ENCODE data around the gene INTS2. TPM values are rescaled to one million over a fixed set of nuclear protein-coding genes. Genes with fewer than 3 reads are reported as not detected.
"Not testable (repeated sequence)": the region's sequence is repeated elsewhere in the genome, so short reads cannot be mapped to it uniquely, and the experiment has no call there.

Gene INTS2, protein sequence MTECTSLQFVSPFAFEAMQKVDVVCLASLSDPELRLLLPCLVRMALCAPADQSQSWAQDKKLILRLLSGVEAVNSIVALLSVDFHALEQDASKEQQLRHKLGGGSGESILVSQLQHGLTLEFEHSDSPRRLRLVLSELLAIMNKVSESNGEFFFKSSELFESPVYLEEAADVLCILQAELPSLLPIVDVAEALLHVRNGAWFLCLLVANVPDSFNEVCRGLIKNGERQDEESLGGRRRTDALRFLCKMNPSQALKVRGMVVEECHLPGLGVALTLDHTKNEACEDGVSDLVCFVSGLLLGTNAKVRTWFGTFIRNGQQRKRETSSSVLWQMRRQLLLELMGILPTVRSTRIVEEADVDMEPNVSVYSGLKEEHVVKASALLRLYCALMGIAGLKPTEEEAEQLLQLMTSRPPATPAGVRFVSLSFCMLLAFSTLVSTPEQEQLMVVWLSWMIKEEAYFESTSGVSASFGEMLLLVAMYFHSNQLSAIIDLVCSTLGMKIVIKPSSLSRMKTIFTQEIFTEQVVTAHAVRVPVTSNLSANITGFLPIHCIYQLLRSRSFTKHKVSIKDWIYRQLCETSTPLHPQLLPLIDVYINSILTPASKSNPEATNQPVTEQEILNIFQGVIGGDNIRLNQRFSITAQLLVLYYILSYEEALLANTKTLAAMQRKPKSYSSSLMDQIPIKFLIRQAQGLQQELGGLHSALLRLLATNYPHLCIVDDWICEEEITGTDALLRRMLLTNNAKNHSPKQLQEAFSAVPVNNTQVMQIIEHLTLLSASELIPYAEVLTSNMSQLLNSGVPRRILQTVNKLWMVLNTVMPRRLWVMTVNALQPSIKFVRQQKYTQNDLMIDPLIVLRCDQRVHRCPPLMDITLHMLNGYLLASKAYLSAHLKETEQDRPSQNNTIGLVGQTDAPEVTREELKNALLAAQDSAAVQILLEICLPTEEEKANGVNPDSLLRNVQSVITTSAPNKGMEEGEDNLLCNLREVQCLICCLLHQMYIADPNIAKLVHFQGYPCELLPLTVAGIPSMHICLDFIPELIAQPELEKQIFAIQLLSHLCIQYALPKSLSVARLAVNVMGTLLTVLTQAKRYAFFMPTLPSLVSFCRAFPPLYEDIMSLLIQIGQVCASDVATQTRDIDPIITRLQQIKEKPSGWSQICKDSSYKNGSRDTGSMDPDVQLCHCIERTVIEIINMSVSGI
- 13.5 and 16.2 TPM in 2 replicates for total RNA-seq (2014; rRNA removed; shearing (Covaris generic))

DNA sequence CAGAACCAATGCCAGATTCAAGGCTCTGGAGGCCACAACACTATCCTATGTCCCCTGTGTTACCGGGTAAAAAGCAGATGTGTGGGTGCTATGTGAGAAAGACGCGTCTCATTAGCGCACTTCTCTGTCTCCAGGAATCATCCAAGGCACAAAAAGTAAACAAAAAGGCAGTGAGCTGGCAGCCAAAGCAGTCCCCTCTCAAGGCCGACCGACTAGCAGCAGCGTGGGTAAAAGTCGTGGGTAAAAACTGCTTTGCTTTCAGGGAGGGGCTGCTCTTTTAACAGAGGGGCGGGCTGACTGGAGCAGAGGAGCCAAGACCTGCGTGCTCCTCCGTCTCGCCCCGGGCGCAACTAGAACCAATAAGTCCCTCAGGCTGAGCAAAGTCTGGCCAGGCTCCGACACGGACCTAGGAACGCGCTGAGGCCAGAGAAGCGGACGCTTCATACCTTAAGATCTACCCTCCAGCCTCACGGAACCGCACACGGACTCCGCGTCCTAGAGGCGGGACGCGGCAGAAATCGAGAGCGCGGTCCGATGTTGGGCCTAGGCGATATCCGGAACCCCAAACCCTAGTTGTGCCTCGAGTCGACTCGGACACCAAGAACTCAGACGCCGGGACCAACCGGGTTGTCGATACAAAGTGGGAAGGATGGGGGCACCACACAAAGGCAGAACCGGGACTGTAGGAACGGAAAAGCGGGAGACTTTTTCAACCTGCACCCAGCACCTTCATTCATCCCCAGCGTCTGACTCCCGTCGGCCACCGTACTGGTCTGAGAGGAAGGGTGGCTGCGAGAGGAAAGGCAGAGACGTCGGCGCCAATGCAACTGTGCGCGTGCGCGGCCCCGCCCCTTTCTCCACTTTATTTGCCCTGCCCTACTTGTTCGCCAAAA, at the start of gene INTS2:
TSS of gene INTS2 (minus strand) at position 775 of the 893 bp plus-strand sequence. CDS start 1,338 bp downstream, outside the sequence.
- peak; percentile 94 for DNase-seq (ENCODE audit: low spot score)

DNA sequence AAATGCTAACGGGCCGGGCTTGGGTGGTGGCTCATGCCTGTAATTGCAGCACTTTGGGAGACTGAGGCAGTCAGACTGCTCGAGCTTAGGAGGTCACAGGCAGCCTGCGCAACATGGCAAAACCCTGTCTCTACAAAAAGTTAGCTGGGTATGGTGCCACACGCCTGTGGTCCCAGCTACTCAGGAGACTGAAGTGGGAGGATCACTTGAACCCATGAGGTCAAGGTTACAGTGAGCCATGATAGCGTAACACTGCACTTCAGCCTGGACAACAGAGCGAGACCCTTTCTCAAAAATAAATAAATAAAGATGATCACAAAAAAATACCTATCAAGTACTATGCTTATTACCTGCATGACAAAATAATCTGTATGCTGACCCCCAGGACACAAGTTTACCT, 46.3 kb upstream of the INTS2 start:
- no peak for DNase-seq (ENCODE audit: low spot score)

DNA sequence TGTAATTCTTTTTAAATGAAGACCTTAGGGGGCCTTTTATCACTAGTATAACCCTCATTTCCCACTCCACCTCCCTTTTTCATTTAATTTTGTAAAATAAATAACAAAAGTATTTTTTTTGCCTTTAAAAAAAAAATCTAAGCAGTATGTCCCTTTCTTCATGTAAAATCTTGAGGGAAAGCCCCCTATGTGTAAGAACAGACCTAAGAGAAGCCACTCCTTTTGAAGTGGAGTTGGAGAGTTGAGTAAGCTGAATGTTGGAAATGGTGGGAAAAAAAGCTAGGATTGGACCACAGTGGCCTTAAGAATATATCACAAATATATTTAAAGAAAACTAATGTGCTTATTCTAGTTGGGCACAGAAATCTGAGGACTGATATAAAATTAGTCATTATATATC, 44.5 kb upstream of the INTS2 start:
- DNase-seq (ENCODE audit: low spot score), result no peak

DNA sequence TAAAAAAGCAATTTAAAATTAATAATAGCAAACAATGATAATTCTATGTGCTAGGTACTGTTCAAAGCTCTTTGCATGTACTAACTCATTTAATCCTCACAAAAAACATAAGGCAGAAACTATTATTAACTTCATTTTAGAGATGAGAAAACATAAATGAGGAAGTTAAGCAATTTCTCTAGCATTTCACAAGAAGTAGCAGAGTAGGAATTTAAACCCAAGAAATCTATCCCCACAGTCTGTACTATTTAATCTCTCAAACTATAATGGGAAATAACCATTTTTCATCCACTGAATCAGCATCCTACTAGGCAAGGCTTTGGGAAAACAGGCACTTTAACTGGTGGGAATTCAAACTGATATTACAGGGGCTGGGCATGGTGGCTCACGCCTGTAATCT, 42.2 kb upstream of the INTS2 start:
- DNase-seq (ENCODE audit: low spot score), result no peak

DNA sequence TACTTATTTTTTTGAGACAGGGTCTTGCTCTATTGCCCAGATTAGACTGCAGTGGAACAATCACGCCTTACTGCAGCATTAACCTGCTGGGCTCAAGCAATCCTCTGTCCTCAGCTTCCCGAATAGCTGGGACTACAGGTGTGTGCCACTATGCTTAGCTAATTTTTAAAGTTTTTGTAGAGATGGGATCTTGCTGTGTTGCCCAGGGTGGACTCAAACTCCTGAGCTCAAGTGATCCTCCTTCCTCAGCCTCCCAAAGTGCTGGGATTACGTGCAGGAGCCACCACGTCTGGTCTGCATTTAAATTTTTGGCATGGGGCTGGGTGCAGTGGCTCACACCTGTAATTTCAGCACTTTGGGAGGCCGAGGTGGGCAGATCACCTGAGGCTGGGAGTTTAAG, 41.0 kb upstream of the INTS2 start:
- no peak for DNase-seq (ENCODE audit: low spot score)

DNA sequence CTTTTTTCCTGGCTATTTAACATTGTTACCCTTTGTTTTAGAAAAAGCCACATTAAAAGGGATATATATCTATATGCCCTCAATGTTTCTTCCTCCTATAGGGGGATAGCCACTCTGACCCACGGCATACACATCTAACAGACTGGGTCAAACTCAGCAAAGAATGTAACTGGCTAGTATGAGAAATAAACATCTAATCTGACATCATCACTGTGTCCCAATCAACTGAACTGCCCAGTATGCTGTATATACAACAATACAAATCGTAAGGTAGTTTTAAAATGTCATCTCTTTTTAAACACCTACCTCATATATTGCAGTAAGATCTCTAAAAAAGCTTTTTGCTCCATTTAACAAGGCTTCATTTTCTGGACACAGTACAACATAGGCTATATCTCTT, 39.9 kb upstream of the INTS2 start:
- DNase-seq (ENCODE audit: low spot score), result no peak

DNA sequence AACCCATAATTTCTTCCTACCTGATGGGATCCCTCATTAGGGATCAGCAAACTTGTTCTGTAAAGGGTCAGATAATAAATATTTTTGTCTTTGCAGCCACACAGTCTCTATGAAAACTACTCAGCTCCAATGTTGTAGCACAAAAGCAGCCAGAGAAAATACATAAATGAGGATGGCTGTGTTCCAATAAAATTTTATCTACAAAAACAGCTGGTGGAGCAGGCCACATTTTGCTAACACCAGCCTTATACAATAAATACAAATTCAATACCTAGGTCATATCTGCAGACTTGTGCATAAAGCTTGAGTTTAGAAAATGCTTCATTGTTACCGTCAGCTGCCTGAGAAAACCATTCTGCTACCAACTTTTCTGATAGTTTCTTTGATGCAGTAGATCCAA, 38.4 kb upstream of the INTS2 start:
- DNase-seq (ENCODE audit: low spot score), result no peak

DNA sequence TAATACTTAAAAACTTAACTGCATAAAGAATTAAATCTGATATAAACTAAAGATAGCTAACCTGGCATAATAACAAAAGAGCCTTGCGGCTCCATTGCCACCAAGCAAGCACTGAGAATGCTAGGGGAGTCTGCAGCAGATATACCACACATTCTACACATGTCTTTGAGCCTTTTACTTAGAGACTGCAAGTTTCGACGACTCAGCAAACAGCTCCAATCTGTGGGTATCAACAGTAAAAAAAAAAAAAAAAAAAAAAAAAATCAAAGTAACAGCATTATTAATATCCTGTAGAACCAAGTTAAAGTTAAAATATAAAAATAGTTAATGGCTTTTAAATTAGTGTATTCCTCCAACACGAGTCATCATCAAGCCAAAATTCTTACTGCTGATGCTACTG, 27.8 kb upstream of the INTS2 start:
- DNase-seq (ENCODE audit: low spot score), result no peak

DNA sequence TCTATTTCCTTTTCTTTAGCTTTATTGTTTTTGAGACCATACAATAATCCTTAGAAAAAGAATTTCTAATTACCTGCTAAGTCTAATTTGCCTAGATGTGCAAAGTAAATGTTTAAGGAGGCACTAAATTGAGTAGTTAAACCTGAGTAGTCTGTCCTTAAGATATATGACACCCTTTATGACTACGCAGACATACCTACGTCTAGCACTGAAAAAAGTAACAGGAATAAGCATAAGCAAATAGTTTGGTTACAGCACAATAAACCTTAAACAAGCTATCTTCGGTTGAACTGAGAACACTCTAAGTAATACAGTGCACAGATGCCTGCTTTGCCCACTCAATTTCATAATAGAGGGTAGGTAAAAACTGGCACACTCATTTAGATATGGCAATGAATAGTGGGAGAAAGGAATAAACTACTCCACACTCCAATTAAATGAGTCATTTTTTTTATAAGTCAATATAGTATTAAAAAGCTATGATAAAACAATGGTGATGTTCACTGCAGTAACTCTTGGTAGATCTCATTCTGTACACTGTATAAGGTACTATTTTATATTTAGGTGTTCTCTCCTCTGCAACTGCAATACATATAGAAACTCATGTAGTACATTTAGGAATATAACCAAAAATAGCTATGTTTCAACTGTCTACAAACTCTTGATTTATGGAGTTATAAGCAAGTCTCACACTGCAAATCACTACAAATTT, 19.7 kb upstream of the INTS2 start:
- no peak for DNase-seq (ENCODE audit: low spot score)

DNA sequence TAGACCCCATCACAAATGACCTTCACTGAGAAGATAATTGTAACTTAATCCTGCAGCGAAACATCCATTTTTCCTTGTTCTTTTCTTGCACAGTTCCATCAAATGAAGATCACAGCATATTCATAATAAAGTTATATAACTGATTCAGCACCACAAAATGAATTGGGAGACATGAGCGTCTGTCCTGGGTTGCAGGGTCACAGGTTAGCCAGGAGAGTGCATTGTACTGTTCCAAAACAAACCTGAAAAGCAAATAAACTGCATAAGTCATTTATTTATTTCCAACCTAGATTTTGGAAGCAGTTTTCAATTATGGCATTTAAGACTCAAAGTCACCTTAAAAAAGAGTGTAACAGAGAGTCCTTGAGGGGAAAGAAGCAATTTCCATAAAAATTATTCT, 18.6 kb upstream of the INTS2 start:
- no peak for DNase-seq (ENCODE audit: low spot score)

DNA sequence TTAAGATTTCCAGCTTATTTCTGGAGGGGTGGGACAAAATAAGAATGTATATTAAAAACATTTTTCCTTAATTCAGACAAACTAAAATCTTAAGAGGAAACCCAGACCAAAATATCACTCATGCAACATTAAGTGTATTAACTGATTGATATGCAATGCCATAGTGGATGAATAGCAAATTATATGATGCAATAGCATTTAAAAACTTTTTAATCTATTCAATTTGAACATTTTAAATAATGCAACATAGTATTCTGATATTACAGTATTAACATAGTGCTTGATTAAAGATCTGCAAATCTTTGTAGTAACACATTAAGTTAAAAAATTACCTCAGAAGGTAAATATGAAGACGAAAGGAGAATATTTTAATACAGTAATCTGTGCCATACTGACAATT, 15.3 kb upstream of the INTS2 start:
- no peak for DNase-seq (ENCODE audit: low spot score)

DNA sequence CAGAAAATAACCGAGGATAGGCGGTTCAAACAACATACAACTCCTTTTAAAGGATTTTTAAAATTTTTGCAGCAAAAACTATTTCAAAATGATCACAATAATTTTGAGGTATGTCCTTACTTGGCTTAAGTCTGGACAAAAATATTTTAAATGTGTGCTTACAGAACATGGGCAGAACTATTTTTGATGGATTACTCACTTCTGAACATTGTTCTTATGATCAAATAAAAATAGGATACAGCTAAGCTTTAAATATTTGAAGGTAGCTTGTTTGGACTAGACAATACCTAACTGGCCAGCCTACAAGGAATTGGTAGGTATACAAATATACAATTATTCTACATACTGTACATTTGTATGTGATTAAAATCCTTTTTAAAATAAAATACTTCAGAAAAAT, 14.3 kb upstream of the INTS2 start:
- DNase-seq (ENCODE audit: low spot score), result no peak

DNA sequence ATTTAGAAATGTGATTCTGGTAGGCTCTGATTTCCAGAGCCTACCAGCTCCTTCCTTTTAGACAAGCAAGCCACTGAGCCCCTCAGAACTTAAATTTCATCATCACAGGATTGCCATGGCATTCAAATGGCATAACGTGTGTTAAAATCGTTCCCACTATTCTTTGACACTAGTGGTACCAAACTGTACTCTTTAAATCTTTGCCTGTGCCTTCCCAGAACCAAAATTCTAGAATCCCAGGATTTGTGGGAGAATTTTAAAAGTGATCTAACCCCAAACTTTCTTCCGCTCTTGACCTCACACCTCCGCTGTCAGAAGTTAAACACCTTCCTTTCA, 287 bp upstream of the INTS2 start:
- no peak for DNase-seq (ENCODE audit: low spot score)

DNA sequence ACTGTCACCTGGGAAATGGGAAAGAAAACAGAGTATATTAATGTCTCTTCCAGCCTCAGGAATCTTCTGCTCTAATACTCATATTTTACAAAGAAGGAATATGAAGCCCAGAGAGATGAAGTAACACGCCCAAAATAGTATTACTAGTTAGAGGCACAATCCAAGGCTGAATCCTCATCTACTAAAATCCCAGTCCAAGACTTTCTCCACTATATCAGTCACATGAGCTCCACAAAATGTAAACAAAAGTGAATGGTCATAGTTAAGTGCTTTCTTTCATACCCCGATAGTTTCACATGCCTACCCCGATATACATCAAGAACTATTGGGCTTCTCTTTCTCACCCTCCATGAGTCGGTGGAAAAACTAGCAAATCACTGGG, 965 bp downstream of the INTS2 start:
- DNase-seq (ENCODE audit: low spot score), result no peak

DNA sequence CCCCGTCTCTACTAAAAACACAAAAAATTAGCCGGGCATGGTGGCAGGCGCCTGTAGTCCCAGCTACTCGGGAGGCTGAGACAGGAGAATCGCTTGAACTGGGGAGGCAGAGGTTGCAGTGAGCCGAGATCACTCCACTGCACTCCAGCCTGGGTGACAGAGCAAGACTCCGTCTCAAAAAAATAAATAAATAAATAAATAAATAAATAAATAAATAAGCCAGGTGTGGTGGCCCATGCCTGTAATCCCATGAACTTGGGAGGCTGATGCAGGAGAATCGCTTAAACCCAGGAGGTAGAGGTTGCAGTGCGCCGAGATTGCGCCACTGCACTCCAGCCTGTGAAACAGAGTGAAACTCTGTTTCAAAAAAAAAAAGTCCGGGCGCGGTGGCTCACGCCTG, 12.6 kb downstream of the INTS2 start:
- DNase-seq (ENCODE audit: low spot score), result not testable (repeated sequence)

DNA sequence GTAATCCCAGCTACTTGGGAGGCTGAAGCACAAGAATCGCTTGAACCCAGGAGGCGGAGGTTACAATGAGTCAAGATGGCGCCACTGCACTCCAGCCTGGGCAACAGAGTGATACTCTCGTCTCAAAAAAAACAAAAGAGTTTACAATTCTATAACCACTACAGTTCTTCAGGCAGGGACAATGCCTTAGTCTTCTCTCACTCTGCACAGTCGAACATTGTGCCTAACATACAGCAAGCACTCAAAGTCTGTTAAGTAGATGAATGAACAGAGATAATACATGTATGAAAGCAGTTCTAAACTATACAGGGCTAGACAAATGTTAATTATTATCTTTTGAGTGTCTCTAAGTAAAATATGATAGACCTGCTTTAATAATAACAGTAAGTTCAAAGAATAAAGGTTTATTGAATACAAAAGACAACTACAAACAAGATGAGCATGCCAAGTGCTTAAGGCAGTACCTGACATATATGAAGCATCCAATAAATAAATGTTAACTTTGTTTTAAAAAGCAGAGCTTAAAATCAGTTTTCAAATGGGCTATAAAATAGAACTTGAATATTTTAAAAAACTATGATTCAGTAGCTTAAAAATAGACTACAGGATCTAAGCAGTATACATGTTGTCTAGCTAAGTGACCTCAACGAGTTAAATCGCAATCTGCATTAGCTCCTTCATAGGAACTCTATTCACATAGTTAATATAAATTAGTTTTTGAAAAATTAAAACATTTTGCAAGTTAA, 19.3 kb downstream of the INTS2 start:
- no peak for DNase-seq (ENCODE audit: low spot score)

DNA sequence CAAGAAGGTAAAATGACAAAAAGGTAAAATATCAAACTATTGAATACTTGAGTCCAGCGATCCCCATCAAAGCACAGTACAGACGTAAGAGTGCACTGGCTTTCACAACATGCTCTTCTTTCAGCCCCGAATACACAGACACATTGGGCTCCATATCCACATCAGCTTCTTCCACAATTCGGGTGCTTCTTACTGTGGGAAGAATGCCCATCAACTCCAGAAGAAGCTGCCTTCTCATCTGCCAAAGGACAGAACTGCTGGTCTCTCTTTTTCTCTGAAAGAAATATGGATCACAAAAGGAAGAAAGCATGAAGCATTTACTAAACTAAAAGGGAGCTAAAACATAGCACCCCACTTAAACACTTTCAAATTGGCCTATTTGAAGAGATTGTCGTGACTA, 20.4 kb downstream of the INTS2 start:
- no peak for DNase-seq (ENCODE audit: low spot score)

DNA sequence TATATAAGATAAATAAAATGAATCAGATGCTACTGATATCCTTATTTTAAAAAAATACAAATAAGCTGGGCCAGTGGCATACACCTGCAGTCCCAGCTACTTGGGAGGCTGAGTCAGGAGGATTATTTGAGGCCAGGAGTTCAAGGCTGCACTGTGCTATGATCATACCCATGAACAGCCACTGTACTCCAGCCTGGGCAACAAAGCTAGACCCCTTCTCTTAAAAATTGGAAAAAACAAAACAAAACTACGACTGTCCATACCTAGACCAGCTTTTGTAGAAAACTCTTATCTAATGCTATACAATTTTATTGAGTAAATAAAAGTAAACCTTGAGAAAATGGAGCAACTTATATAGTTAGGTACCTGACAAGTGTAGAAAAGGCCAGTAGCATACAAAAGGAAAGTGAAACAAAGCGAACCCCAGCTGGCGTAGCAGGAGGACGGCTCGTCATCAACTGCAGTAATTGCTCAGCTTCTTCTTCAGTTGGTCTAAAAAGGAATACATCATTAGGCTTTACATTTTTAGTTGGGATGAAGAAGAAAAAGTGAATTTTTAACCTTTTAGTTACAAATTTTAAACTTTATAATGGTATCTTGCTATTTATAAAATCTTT, 23.6 kb downstream of the INTS2 start:
- no peak for DNase-seq (ENCODE audit: low spot score)

DNA sequence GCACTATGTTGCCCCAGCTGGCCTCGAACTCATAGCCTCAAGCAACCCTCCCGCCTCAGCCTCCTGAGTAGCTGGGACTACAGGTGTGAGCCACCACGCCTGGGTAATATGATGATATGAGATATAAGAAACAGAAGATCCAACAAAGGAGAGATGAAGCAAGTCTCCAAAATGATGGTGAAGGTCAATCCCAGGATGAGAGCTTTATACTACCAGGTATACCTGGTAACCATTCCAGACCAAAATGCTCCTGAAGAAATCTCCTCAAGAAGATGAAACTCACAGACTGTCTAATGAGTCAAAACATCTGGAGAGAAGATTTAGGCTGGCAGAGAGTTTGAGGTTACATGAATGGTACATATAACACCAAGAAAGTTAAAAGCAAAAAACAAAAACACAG, 24.5 kb downstream of the INTS2 start:
- no peak for DNase-seq (ENCODE audit: low spot score)

Measured in H4 (cell line).